HCT116 (cell line): ENCODE data around the gene POFUT1. TPM values are rescaled to one million over a fixed set of nuclear protein-coding genes. Genes with fewer than 3 reads are reported as not detected.
"Not testable (repeated sequence)": the region's sequence is repeated elsewhere in the genome, so short reads cannot be mapped to it uniquely, and the experiment has no call there.

ENCODE experiments used
- ATAC-seq: fragments of 200-7000 bp; cut with Tn5 transposase; 2 replicates; pipeline ENCODE4 v1.9.1; 2020; ENCODE audit warnings: mild to moderate bottlenecking, moderate library complexity
- BruUV-seq: library from RNA; stranded (reverse); fragments of 400-500 nt; replicated peaks from 2 replicates; lab custom pipeline; 2021; lab: Mats Ljungman, UMichigan
- CTCF ChIA-PET: fragments of 300-600 bp; sonication (Branson Sonifier 250); formaldehyde crosslinking; loops from one replicate; lab custom pipeline; 2021; ENCODE audit warnings: antibody characterized with exemption; lab: Charles Lee
- POLR2A ChIA-PET: fragments of 300-600, 350-600 bp; sonication (Branson Sonifier 250); formaldehyde crosslinking; loops from one replicate; lab custom pipeline; 2021; ENCODE audit warnings: antibody characterized with exemption; lab: Charles Lee
- RAD21 ChIA-PET, 2 experiments: fragments of 300-600 bp; sonication (Branson Sonifier 250); formaldehyde crosslinking; loops; one replicate each; lab custom pipeline; 2023; ENCODE audit warnings: low total read pairs in 2 of 2; ENCODE audit not compliant: uncharacterized antibody in 2 of 2, unreplicated experiment in 2 of 2, low non-redundant PET in 1 of 2; lab: Charles Lee
- DNase-seq: peaks from one replicate; pipeline ENCODE4 v3.0.0-alpha.2; 2010; ENCODE audit warnings: low read depth, low spot score
- H2AFZ ChIP-seq: fragments of 200-600 bp; shearing (Covaris generic), sonication (generic); 2 replicates; pipeline ENCODE4 v1.6.1; 2017; ENCODE audit warnings: low read depth, mixed run types, mixed read lengths, antibody characterized with exemption, low read length; ENCODE audit not compliant: poor library complexity, severe bottlenecking
- H3K27ac ChIP-seq: 2 replicates; pipeline ENCODE4 v1.5.1; 2012; ENCODE audit warnings: low read depth, low read length
- H3K27me3 ChIP-seq: fragments of 200-600 bp; sonication (generic); 2 replicates; pipeline ENCODE4 v1.6.1; 2016; ENCODE audit warnings: mixed run types, low read length, mixed read lengths; ENCODE audit not compliant: insufficient read depth
- H3K36me3 ChIP-seq, 2 experiments: fragments of 200-500 bp in 1 of 2; fragments of 200-600 bp in 1 of 2; sonication (Bioruptor generic) in 1 of 2; sonication (generic) in 1 of 2; 2 replicates each; pipeline versions ENCODE4 v1.5.1 to v1.6.1; 2014 to 2016; ENCODE audit warnings: low read length in 2 of 2, inconsistent platforms in 1 of 2, mixed read lengths in 1 of 2, mixed run types in 1 of 2; ENCODE audit not compliant: insufficient read depth in 2 of 2, control insufficient read depth in 1 of 2
- H3K4me1 ChIP-seq, 2 experiments: fragments of 200-600 bp in 1 of 2; sonication (generic) in 1 of 2; 2 replicates each; pipeline versions ENCODE4 v1.5.1 to v1.6.1; 2012 to 2017; ENCODE audit warnings: low read length in 2 of 2, inconsistent platforms in 1 of 2, mild to moderate bottlenecking in 1 of 2, mixed read lengths in 1 of 2, mixed run types in 1 of 2, moderate library complexity in 1 of 2; ENCODE audit not compliant: insufficient read depth in 2 of 2, control insufficient read depth in 1 of 2
- H3K4me2 ChIP-seq: fragments of 200-600 bp; sonication (generic); 2 replicates; pipeline ENCODE4 v1.6.1; 2017; ENCODE audit warnings: mixed run types, low read length, mixed read lengths
- H3K4me3 ChIP-seq, 2 experiments: fragments of 200-600 bp in 1 of 2; sonication (generic) in 1 of 2; replicated peaks in 1 of 2; 2 replicates each; pipeline ENCODE4 v1.5.1; 2011 to 2016; ENCODE audit warnings: low read length in 2 of 2, control low read depth in 1 of 2, low read depth in 1 of 2, mild to moderate bottlenecking in 1 of 2, mixed read lengths in 1 of 2, mixed run types in 1 of 2
- H3K79me2 ChIP-seq: fragments of 200-600 bp; sonication (generic); 2 replicates; pipeline ENCODE4 v1.6.1; 2017; ENCODE audit warnings: mild to moderate bottlenecking, mixed run types, low read length, moderate library complexity, mixed read lengths; ENCODE audit not compliant: insufficient read depth
- H3K9ac ChIP-seq: fragments of 200-600 bp; sonication (generic); 2 replicates; pipeline ENCODE4 v1.6.1; 2016; ENCODE audit warnings: low read length, mixed read lengths
- H3K9me2 ChIP-seq: fragments of 200-600 bp; sonication (generic), shearing (Covaris generic); 2 replicates; pipeline ENCODE4 v1.6.1; 2017; ENCODE audit warnings: mixed run types, mild to moderate bottlenecking, moderate library complexity; ENCODE audit not compliant: insufficient read depth
- H3K9me3 ChIP-seq, 2 experiments: fragments of 200-500 bp in 1 of 2; fragments of 200-600 bp in 1 of 2; sonication (Bioruptor generic) in 1 of 2; sonication (generic) in 1 of 2; 2 replicates each; pipeline ENCODE4 v1.6.1; 2014 to 2017; ENCODE audit warnings: low read length in 2 of 2, mixed read lengths in 2 of 2, inconsistent platforms in 1 of 2, low read depth in 1 of 2, mild to moderate bottlenecking in 1 of 2, mixed run types in 1 of 2, moderate library complexity in 1 of 2; ENCODE audit not compliant: control insufficient read depth in 1 of 2, insufficient read depth in 1 of 2
- H4K20me1 ChIP-seq: fragments of 200-600 bp; sonication (generic), shearing (Covaris generic); 2 replicates; pipeline ENCODE4 v1.6.1; 2017; ENCODE audit warnings: mixed run types, mild to moderate bottlenecking, moderate library complexity; ENCODE audit not compliant: insufficient read depth
- CBX3 ChIP-seq: IDR thresholded peaks from 2 replicates; pipeline ENCODE4 v1.6.1; 2012; ENCODE audit warnings: low read depth
- ELF1 ChIP-seq: IDR thresholded peaks from 2 replicates; pipeline ENCODE4 v1.6.1; 2012; ENCODE audit warnings: low read depth, borderline replicate concordance
- EZH2phosphoT487 ChIP-seq: fragments of 200-600 bp; IDR thresholded peaks from 2 replicates; pipeline ENCODE4 v1.6.1; 2018; ENCODE audit warnings: antibody characterized with exemption, borderline replicate concordance
- FOSL1 ChIP-seq: IDR thresholded peaks from 2 replicates; pipeline ENCODE4 v1.6.1; 2012; ENCODE audit warnings: low read depth
- JUND ChIP-seq: IDR thresholded peaks from 2 replicates; pipeline ENCODE4 v1.6.1; 2012
- POLR2A ChIP-seq: IDR thresholded peaks from 2 replicates; pipeline ENCODE4 v1.7.0; 2011; ENCODE audit warnings: borderline replicate concordance; ENCODE audit not compliant: insufficient read depth, insufficient read length; ENCODE audit errors: extremely low read depth
- POLR2AphosphoS5 ChIP-seq: IDR thresholded peaks from 2 replicates; pipeline ENCODE4 v1.6.1; 2011; ENCODE audit warnings: mild to moderate bottlenecking, low read depth, low read length, moderate library complexity
- REST ChIP-seq: IDR thresholded peaks from 2 replicates; pipeline ENCODE4 v1.6.1; 2012; ENCODE audit warnings: low read depth
- SIN3A ChIP-seq: IDR thresholded peaks from 2 replicates; pipeline ENCODE4 v1.6.1; 2012; ENCODE audit warnings: low read depth
- SRF ChIP-seq: IDR thresholded peaks from 2 replicates; pipeline ENCODE4 v1.6.1; 2012; ENCODE audit warnings: low read depth
- intact Hi-C: fragments of 100-400 bp; cut with micrococcal nuclease; formaldehyde crosslinking; loops from 2 replicates; pipeline ENCODE4 v1.10.0; 2022
- total RNA-seq: library from RNA; stranded (reverse); gene quantifications from one replicate; pipeline ENCODE4 v1.2.1, GENCODE V29; 2021; ENCODE audit not compliant: unreplicated experiment
- TF ChIP-seq, protein P1 (sequence below): IDR thresholded peaks from 2 replicates; pipeline ENCODE4 v1.6.1; 2012

The POFUT1 gene
- total RNA-seq, 1 experiment from 2014 or later = 34.5 TPM

GRCh38 chr20:32244959-32245358 is 37.3 kb downstream of the POFUT1 start (continued):
- TF ChIP-seq REST (no peak), CBX3 (no peak), SIN3A (no peak), EZH2phosphoT487 (no peak), SRF (no peak), JUND (no peak), POLR2A (no peak), POLR2AphosphoS5 (no peak), FOSL1 (no peak), ELF1 (no peak)
- TF ChIP-seq, protein P1, sequence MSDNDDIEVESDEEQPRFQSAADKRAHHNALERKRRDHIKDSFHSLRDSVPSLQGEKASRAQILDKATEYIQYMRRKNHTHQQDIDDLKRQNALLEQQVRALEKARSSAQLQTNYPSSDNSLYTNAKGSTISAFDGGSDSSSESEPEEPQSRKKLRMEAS = no peak

DNA sequence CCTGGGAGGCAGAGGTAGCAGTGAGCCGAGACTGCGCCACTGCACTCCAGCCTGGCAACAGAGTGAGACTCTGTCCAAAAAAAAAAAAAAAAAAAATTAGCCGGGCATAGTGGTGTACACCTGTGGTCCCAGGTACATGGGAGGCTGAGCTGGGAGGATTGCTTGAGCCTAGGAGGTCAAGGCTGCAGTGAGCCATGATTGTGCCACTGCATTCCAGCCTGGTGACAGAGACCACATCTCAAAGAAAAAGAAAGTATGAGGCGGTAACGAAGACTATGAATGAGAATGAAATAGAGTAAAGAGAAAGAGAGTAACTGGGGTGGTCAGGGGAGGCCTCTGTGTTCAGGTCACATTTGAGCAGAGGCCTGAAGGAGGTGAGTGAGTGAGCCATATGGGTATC is 38.5 kb downstream of the POFUT1 start:
- H3K9me2 ChIP-seq, POLR2A ChIA-PET, H3K36me3 ChIP-seq, H3K4me2 ChIP-seq, H3K9me3 ChIP-seq, BruUV-seq, DNase-seq, H3K79me2 ChIP-seq, ATAC-seq, CTCF ChIA-PET, H3K4me1 ChIP-seq, H3K9ac ChIP-seq, H2AFZ ChIP-seq, H3K4me3 ChIP-seq, H3K27ac ChIP-seq, H3K27me3 ChIP-seq, RAD21 ChIA-PET, intact Hi-C loops, H4K20me1 ChIP-seq: not testable (repeated sequence)
